ENCODE data around the gene PPP1R36. TPM values are rescaled to one million over a fixed set of nuclear protein-coding genes. Genes with fewer than 3 reads are reported as not detected.

Gene PPP1R36
- total and polyA plus RNA-seq, 2 of the 8 experiments (the other 6 are each of a cell fraction or from before 2014, with no cell fraction given) = 0.39 to 0.93 TPM

DNA sequence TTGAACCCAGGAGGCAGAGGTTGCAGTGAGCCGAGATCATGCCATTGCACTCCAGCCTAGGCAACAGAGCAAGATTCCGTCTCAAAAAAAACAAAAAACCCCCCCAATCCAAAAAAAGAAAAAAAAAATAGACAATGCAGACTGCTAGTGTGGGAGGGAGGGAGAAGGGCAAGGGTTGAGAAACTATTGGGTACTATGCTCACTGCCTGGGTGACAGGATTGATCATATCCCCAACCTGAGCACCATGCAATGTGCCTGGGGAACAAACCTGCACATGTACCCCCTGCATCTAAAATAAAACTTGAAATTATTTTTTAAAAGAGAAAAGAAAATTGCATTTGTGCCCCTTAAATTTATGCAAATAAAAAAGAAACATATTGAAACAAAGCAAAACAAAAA, 88.9 kb downstream of the PPP1R36 start (continued):
- TF ChIP-seq, protein P1, sequence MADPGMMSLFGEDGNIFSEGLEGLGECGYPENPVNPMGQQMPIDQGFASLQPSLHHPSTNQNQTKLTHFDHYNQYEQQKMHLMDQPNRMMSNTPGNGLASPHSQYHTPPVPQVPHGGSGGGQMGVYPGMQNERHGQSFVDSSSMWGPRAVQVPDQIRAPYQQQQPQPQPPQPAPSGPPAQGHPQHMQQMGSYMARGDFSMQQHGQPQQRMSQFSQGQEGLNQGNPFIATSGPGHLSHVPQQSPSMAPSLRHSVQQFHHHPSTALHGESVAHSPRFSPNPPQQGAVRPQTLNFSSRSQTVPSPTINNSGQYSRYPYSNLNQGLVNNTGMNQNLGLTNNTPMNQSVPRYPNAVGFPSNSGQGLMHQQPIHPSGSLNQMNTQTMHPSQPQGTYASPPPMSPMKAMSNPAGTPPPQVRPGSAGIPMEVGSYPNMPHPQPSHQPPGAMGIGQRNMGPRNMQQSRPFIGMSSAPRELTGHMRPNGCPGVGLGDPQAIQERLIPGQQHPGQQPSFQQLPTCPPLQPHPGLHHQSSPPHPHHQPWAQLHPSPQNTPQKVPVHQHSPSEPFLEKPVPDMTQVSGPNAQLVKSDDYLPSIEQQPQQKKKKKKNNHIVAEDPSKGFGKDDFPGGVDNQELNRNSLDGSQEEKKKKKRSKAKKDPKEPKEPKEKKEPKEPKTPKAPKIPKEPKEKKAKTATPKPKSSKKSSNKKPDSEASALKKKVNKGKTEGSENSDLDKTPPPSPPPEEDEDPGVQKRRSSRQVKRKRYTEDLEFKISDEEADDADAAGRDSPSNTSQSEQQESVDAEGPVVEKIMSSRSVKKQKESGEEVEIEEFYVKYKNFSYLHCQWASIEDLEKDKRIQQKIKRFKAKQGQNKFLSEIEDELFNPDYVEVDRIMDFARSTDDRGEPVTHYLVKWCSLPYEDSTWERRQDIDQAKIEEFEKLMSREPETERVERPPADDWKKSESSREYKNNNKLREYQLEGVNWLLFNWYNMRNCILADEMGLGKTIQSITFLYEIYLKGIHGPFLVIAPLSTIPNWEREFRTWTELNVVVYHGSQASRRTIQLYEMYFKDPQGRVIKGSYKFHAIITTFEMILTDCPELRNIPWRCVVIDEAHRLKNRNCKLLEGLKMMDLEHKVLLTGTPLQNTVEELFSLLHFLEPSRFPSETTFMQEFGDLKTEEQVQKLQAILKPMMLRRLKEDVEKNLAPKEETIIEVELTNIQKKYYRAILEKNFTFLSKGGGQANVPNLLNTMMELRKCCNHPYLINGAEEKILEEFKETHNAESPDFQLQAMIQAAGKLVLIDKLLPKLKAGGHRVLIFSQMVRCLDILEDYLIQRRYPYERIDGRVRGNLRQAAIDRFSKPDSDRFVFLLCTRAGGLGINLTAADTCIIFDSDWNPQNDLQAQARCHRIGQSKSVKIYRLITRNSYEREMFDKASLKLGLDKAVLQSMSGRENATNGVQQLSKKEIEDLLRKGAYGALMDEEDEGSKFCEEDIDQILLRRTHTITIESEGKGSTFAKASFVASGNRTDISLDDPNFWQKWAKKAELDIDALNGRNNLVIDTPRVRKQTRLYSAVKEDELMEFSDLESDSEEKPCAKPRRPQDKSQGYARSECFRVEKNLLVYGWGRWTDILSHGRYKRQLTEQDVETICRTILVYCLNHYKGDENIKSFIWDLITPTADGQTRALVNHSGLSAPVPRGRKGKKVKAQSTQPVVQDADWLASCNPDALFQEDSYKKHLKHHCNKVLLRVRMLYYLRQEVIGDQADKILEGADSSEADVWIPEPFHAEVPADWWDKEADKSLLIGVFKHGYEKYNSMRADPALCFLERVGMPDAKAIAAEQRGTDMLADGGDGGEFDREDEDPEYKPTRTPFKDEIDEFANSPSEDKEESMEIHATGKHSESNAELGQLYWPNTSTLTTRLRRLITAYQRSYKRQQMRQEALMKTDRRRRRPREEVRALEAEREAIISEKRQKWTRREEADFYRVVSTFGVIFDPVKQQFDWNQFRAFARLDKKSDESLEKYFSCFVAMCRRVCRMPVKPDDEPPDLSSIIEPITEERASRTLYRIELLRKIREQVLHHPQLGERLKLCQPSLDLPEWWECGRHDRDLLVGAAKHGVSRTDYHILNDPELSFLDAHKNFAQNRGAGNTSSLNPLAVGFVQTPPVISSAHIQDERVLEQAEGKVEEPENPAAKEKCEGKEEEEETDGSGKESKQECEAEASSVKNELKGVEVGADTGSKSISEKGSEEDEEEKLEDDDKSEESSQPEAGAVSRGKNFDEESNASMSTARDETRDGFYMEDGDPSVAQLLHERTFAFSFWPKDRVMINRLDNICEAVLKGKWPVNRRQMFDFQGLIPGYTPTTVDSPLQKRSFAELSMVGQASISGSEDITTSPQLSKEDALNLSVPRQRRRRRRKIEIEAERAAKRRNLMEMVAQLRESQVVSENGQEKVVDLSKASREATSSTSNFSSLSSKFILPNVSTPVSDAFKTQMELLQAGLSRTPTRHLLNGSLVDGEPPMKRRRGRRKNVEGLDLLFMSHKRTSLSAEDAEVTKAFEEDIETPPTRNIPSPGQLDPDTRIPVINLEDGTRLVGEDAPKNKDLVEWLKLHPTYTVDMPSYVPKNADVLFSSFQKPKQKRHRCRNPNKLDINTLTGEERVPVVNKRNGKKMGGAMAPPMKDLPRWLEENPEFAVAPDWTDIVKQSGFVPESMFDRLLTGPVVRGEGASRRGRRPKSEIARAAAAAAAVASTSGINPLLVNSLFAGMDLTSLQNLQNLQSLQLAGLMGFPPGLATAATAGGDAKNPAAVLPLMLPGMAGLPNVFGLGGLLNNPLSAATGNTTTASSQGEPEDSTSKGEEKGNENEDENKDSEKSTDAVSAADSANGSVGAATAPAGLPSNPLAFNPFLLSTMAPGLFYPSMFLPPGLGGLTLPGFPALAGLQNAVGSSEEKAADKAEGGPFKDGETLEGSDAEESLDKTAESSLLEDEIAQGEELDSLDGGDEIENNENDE (IDR thresholded peaks at IDR 0.05; ENCODE audit: insufficient replicate concordance, low read length) = no peak
